ENCODE data around the gene NFATC2.

The NFATC2 gene

GRCh38 chr20:51452091-51452613 lies 90.4 kb downstream of the NFATC2 start:
- no peak for TF ChIP-seq CTCF (IDR thresholded peaks at IDR 0.05; ENCODE audit: low read depth, low read length)
- Histone ChIP-seq H3K4me3 (ENCODE audit: low read depth, low read length) (no peak overlapping the region), H3K9me3 (ENCODE audit: severe bottlenecking) (peaks cover 8% of the 10 kb centered on the region), H3K27me3 (ENCODE audit: insufficient read depth, low read depth, severe bottlenecking) (peaks cover 88% of the 10 kb centered on the region), H3K27ac (no peak overlapping the region), H3K36me3 (no peaks in the 10 kb centered on the region)
- no peak for DNase-seq

- H3K9me3 ChIP-seq (ENCODE audit: severe bottlenecking) = peaks cover 8% of the 10 kb centered on the region
- H3K27me3 ChIP-seq (ENCODE audit: insufficient read depth, low read depth, severe bottlenecking) = peaks cover 88% of the 10 kb centered on the region
- H3K27ac ChIP-seq = no peak overlapping the region
- no peak for DNase-seq
- no peak overlapping the region for H3K4me3 ChIP-seq (ENCODE audit: low read depth, low read length)
- no peak for TF ChIP-seq CTCF (IDR thresholded peaks at IDR 0.05; ENCODE audit: low read depth, low read length)
- H3K36me3 ChIP-seq = no peaks in the 10 kb centered on the region
Observed at GRCh38 chr20:51451484-51451883, 91.0 kb downstream of the NFATC2 start.

- Histone ChIP-seq H3K4me3 (ENCODE audit: low read depth, low read length) (no peak overlapping the region), H3K36me3 (no peaks in the 10 kb centered on the region), H3K9me3 (ENCODE audit: severe bottlenecking) (peaks cover 8% of the 10 kb centered on the region), H3K27me3 (ENCODE audit: insufficient read depth, low read depth, severe bottlenecking) (peaks cover 89% of the 10 kb centered on the region), H3K27ac (no peak overlapping the region)
- no peak for DNase-seq
- no peak for TF ChIP-seq CTCF (IDR thresholded peaks at IDR 0.05; ENCODE audit: low read depth, low read length)
Observed at GRCh38 chr20:51450984-51451383, 91.5 kb downstream of the NFATC2 start.

GRCh38 chr20:51450221-51450712 lies 92.3 kb downstream of the NFATC2 start:
- DNase-seq = no peak
- no peaks in the 10 kb centered on the region for H3K36me3 ChIP-seq
- H3K27me3 ChIP-seq (ENCODE audit: insufficient read depth, low read depth, severe bottlenecking) = peaks cover 96% of the 10 kb centered on the region
- H3K27ac ChIP-seq = no peak overlapping the region
- no peak for TF ChIP-seq CTCF (IDR thresholded peaks at IDR 0.05; ENCODE audit: low read depth, low read length)
- H3K9me3 ChIP-seq (ENCODE audit: severe bottlenecking) = peaks cover 8% of the 10 kb centered on the region
- no peak overlapping the region for H3K4me3 ChIP-seq (ENCODE audit: low read depth, low read length)

GRCh38 chr20:51449498-51450220 lies 92.9 kb downstream of the NFATC2 start:
- no peak for DNase-seq
- H3K27ac ChIP-seq = no peak overlapping the region
- no peak for TF ChIP-seq CTCF (IDR thresholded peaks at IDR 0.05; ENCODE audit: low read depth, low read length)

More at GRCh38 chr20:51449498-51450220, 92.9 kb downstream of the NFATC2 start:
- H3K4me3 ChIP-seq (ENCODE audit: low read depth, low read length) = no peak overlapping the region
- peaks cover 99% of the 10 kb centered on the region for H3K27me3 ChIP-seq (ENCODE audit: insufficient read depth, low read depth, severe bottlenecking)
- no peaks in the 10 kb centered on the region for H3K36me3 ChIP-seq
- H3K9me3 ChIP-seq (ENCODE audit: severe bottlenecking) = peaks cover 8% of the 10 kb centered on the region
